Tibial nerve (tissue), 3 donors: Measurements from ENCODE around the gene ZBTB43.

Experiments used
- CTCF ChIP-seq, 5 experiments: fragments of 200-600 bp in 3 of 5; fragments of 450-650 bp in 2 of 5; sonication (generic) in 3 of 5; IDR thresholded peaks; one replicate each; pipeline ENCODE4 v1.5.1; 2016 to 2019; ENCODE audit warnings: antibody characterized with exemption in 5 of 5, mild to moderate bottlenecking in 3 of 5, moderate library complexity in 2 of 5
- POLR2A ChIP-seq, 2 donors: fragments of 450-650 bp; IDR thresholded peaks; one replicate each; pipeline ENCODE4 v1.6.1; 2017; ENCODE audit warnings: antibody characterized with exemption in 2 of 2, mild to moderate bottlenecking in 2 of 2, moderate library complexity in 2 of 2

- no peak for TF ChIP-seq CTCF (IDR thresholded peaks at IDR 0.05)
- no peak for TF ChIP-seq POLR2A (IDR thresholded peaks at IDR 0.05)
Measured at GRCh38 chr9:126788046-126788445, 16.8 kb upstream of the ZBTB43 start.
